HL-60 (cell line): Measurements from ENCODE around the gene PPFIA2.
A peak's percentile ranks its signal among the peaks of the same experiment; 100 is the strongest.

Experiments used
- DNase-seq, 2 experiments: peaks; one replicate each; pipeline ENCODE4 v3.0.0-alpha.2; 2010 to 2020; ENCODE audit warnings: low read depth in 1 of 2, low spot score in 1 of 2
- H3K27ac ChIP-seq: fragments of 250-450 bp; sonication (Bioruptor Pico); replicated peaks from 2 replicates; pipeline ENCODE4 v1.5.1; 2020; ENCODE audit warnings: mild to moderate bottlenecking, moderate library complexity
- H3K27me3 ChIP-seq: fragments of 250-450 bp; sonication (Bioruptor Pico); 2 replicates; pipeline ENCODE4 v1.5.1; 2021; ENCODE audit warnings: mild to moderate bottlenecking, moderate library complexity; ENCODE audit not compliant: insufficient read depth, poor library complexity, severe bottlenecking
- H3K4me3 ChIP-seq: replicated peaks from 2 replicates; pipeline ENCODE4 v1.5.1; 2011; ENCODE audit warnings: mild to moderate bottlenecking, control low read depth, low read length; ENCODE audit not compliant: insufficient read depth
- CTCF ChIP-seq: IDR thresholded peaks from one replicate; pipeline ENCODE4 v1.5.1; 2011; ENCODE audit warnings: low read length, control low read depth, inconsistent platforms; ENCODE audit not compliant: insufficient read depth
- GABPA ChIP-seq: IDR thresholded peaks from 2 replicates; pipeline ENCODE4 v1.6.1; 2012; ENCODE audit warnings: low read depth
- POLR2AphosphoS5 ChIP-seq: IDR thresholded peaks from 2 replicates; pipeline ENCODE4 v1.6.1; 2012; ENCODE audit warnings: low read depth
- REST ChIP-seq: IDR thresholded peaks from 2 replicates; pipeline ENCODE4 v1.6.1; 2012; ENCODE audit warnings: low read depth; ENCODE audit not compliant: insufficient replicate concordance
- SPI1 ChIP-seq: IDR thresholded peaks from 2 replicates; pipeline ENCODE4 v1.6.1; 2012; ENCODE audit warnings: low read depth, mild to moderate bottlenecking, borderline replicate concordance

Gene PPFIA2

GRCh38 chr12:81450920-81451739, 308.0 kb downstream of the PPFIA2 start:
- TF ChIP-seq CTCF = no peak
- TF ChIP-seq REST = no peak
- TF ChIP-seq SPI1 = no peak
- TF ChIP-seq POLR2AphosphoS5 = no peak
- TF ChIP-seq GABPA = no peak
- no peak overlapping the region for H3K4me3 ChIP-seq
- peak; percentile 17 to 29 for DNase-seq
- H3K27me3 ChIP-seq = no peaks in the 10 kb centered on the region
- no peak overlapping the region for H3K27ac ChIP-seq

- no peak for TF ChIP-seq REST
- TF ChIP-seq SPI1 = no peak
- TF ChIP-seq CTCF = no peak
- no peak for TF ChIP-seq POLR2AphosphoS5
- no peak for TF ChIP-seq GABPA
- H3K27me3 ChIP-seq = no peaks in the 10 kb centered on the region
- H3K27ac ChIP-seq = no peak overlapping the region
- no peak overlapping the region for H3K4me3 ChIP-seq
- DNase-seq = no peak
These were observed 317.5 kb downstream of the PPFIA2 start for GRCh38 chr12:81441629-81442028.

- TF ChIP-seq SPI1 = no peak
- no peak for TF ChIP-seq POLR2AphosphoS5
- TF ChIP-seq GABPA = no peak
- TF ChIP-seq CTCF = no peak
- TF ChIP-seq REST = no peak
- no peak for DNase-seq
These were observed 319.1 kb downstream of the PPFIA2 start for GRCh38 chr12:81440001-81440400.

More at GRCh38 chr12:81440001-81440400, 319.1 kb downstream of the PPFIA2 start:
- Histone ChIP-seq H3K27ac (no peak overlapping the region), H3K27me3 (no peaks in the 10 kb centered on the region), H3K4me3 (no peak overlapping the region)
